ENCODE results near the gene HOXA4.

HOXA4 gene

DNA sequence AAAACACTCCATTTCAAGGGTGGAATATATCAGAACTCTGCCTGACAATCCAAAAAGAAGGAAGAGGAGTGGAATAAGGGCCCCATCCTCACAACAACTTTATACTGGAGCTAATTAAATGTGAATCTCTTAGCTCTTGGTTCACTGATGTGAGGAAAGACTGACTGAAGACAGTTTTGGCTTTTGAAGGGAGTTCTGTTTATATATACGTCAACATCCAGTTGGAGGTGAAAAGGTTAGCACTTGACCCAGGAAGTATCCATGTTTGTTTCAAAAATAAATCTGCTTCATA lies 37.8 kb downstream of the HOXA4 start:
- in situ Hi-C loops (cut with HindIII; ENCODE audit: low pct_unique_long_range_greater_than_20kb, low sequenced_read_pairs), result no loop called here
- TF ChIP-seq JUND (IDR thresholded peaks at IDR 0.05; ENCODE audit: low read depth), result no peak
- no peak for DNase-seq (ENCODE audit: low read depth in 1 of 2, low spot score in 1 of 2)

DNA sequence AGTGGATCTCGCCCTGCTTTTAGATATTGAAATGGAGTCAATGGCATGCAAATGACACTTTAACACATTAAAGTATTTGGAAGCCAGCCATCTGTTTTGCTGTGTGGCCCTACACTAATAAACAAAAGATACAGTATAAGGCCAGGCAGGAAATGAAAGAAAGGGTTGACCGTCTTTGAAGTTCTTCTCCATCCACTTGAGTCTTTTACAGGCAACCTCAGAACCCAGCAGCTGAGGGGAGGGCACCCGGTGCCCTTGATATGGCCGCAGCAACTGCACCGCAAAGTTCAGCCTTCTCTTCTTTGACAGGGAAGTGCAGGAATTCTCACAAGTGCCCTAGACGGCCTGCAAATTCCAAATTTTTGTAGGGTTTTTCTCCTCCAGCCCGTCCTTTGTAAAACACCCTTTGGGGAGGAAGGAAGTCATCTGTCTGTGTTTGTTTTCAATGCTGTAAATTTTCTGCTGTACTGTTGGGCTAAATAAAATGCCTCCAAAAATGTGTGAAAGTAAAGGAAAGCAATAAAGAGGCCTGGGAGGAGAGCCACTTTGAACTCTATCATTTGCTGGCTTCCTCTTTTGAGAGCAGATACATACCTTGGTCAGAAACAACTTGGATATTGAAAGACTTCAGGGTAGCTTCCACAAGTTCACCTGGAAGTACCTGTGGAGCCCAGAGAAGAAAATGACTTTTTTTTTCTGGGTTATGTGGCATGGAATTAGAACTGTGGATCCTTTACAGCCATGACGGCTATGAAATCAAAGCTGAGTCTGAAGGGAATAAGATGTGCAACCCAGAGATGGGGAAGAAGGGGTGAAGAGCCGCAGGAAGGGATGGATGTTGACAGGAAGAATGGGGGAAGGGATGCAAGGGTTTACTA lies 38.4 kb downstream of the HOXA4 start:
- in situ Hi-C loops (cut with HindIII; ENCODE audit: low pct_unique_long_range_greater_than_20kb, low sequenced_read_pairs), result no loop called here
- DNase-seq (ENCODE audit: low read depth in 1 of 2, low spot score in 1 of 2), result no peak
- no peak for TF ChIP-seq JUND (IDR thresholded peaks at IDR 0.05; ENCODE audit: low read depth)

DNA sequence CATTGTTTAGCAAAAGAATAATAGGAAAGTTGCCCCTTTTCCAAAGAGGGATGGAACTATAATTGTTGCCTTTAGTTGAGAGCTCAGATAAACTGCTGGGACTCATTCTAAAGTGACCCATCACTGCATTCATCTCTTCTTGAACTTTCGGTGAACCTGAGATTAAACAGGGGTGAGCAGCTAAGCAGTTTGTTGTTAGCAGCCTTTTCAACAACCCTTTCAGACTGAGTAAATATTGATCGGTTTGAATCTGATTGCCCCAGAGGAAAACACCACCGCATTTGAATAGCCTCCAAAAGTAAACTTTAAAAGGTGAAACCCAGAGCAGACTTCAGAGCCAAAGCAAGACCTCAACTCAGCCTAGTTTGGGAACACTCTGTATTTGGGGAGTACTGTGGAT lies 39.5 kb downstream of the HOXA4 start:
- peak in 1 of 2 experiments; percentile 75 for DNase-seq (ENCODE audit: low read depth in 1 of 2, low spot score in 1 of 2)
- in situ Hi-C loops (cut with HindIII; ENCODE audit: low pct_unique_long_range_greater_than_20kb, low sequenced_read_pairs), result no loop called here
- TF ChIP-seq JUND (IDR thresholded peaks at IDR 0.05; ENCODE audit: low read depth), result peak; percentile 58; the same call in 1 of the 2 replicates

DNA sequence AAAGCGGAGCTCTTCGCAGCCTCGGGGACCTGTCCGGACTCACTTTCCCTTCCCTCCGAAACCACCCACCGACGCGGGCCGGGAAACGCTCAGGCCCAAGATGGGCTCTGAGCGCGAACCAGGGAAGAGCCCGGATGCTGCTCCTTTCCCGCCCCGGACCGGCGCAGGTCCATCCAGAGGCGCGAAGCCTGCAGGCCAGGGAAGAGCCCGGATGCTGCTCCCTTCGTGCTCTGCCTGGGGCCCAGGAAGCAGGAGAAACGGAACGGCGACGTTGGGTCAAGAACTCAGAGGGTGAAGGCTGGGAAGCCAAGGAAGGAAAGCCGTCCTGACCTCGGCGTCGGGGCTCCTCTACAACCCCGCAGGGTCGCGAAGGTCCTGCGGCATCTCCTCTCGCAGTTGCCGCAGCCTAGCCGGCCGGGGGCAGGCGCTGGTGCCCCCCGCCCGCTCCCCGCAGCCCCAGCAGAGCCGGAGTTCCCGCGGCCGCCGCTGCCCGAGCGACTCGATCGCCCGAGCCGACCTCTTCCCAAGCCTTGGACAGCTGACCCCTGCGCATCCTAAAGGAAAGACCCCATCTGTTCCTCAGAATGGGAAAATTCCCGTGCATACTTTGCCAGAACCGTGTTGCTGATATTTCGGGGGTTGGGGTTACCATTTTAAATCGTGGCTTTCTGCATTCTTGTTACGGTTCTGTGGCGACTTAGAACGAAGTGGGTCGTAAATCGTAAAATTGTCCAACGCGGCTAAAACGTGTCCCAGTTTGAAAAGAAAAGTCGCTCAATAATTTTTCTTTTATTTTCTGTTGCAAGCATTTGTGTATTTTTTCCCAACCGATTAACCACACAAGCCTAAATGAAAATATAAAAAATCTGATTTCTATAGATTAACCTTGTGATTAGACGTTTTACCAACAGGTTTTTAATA lies 42.3 kb downstream of the HOXA4 start:
- no peak for DNase-seq (ENCODE audit: low read depth in 1 of 2, low spot score in 1 of 2)
- in situ Hi-C loops (cut with HindIII; ENCODE audit: low pct_unique_long_range_greater_than_20kb, low sequenced_read_pairs), result no loop called here
- TF ChIP-seq JUND (IDR thresholded peaks at IDR 0.05; ENCODE audit: low read depth), result no peak

DNA sequence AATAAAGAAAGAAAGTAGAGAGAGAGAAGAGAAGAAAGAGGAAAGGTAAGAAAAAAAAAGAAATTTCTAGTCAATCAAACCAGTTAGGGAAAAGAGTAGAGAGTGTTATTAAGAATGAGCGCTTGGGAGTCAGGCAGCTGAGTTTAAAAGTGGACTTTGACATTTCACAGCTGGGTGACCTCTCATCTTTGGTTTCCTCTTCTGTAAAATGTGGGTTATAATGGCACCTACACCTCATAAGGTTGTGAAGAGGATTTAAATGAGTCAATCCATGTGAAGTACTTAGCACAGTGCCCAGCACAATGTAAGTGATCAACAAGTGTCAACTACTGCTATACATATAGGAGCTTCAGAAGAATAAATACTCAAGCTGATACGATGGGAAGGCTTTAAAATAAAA lies 46.9 kb downstream of the HOXA4 start:
- in situ Hi-C loops (cut with HindIII; ENCODE audit: low pct_unique_long_range_greater_than_20kb, low sequenced_read_pairs), result no loop called here
- no peak for TF ChIP-seq JUND (IDR thresholded peaks at IDR 0.05; ENCODE audit: low read depth)
- no peak for DNase-seq (ENCODE audit: low read depth in 1 of 2, low spot score in 1 of 2)

DNA sequence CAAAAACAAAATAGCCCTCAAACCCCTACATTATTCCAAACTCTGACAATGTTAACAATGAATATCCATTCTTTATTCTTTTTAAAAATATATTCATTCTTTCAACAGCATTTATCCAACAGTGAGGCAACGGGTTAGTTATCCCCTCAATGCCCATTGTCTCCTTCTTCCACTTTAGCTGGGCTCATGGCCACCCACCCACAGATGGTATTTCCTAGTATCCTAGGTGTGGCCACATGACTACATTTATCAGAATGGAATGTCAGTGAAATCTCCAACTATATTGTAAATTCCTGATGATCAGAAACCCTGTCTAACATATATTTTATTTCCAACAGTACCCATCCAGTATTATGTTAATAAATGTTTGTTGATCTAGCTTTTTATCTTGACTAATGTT lies 48.4 kb downstream of the HOXA4 start:
- no peak for DNase-seq (ENCODE audit: low read depth in 1 of 2, low spot score in 1 of 2)
- in situ Hi-C loops (cut with HindIII; ENCODE audit: low pct_unique_long_range_greater_than_20kb, low sequenced_read_pairs), result no loop called here
- TF ChIP-seq JUND (IDR thresholded peaks at IDR 0.05; ENCODE audit: low read depth), result no peak

DNA sequence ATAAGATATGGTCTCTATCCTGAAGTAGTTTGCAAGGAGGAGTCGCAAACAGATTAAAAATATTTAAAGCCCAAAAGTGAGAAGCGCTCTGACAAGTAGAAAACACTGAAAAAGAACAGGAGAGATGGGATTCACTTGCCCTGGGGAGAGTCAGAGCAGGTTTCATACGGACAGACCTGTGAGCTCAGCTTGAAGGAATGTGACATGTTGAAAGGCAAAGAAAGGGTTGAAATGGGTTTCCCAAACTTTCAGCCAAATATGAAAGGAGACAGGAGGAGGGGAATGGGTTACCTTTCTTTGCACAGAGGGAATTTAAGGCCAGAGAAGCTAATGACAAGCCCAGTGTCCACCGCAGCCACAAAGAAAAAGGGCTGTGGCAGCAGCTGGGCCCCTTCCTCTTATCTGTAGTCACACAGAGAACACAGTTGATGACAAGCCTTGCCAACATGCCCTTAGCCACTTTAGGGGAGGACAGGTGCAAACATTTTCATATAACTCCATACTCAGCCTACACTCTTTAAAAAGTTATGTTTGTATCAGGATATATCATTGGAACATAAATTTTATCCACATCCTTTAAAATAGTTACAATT lies 49.6 kb downstream of the HOXA4 start:
- DNase-seq (ENCODE audit: low read depth in 1 of 2, low spot score in 1 of 2), result peak in 1 of 2 experiments; percentile 65
- TF ChIP-seq JUND (IDR thresholded peaks at IDR 0.05; ENCODE audit: low read depth), result no peak
- in situ Hi-C loops (cut with HindIII; ENCODE audit: low pct_unique_long_range_greater_than_20kb, low sequenced_read_pairs), result no loop called here

DNA sequence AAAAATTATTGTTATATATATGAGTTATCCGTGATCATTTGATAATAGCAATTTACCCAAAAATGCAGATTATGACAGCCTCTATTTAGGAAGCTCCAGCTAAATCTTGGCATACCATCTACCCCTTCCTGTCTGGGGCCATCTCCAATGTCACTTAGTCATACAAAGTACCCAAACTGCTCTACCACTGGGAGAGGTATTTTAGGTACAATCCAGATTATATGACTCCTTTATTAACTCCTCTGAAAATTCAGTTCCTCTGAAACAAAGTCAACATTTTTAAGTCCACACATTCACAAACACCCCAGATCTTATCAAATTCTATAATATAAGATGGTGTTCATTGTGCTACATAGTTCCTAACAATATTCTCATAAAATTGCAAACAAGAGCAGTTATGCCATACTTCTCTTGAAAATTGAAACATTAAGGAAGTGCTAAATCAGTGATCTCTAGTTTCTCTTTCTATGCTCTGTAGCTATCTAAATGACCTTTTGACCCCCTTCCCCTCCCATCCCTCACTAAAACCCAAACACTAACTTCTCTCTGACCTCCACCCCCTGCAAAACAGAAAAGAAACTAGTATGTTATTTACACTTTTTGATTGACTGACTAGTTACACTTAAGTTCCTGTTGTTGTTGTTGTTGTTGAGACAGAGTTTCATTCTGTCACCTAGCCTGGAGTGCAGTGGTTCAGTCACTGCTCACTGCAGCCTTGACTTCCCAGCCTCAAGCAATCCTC lies 51.2 kb downstream of the HOXA4 start:
- in situ Hi-C loops (cut with HindIII; ENCODE audit: low pct_unique_long_range_greater_than_20kb, low sequenced_read_pairs), result no loop called here
- no peak for TF ChIP-seq JUND (IDR thresholded peaks at IDR 0.05; ENCODE audit: low read depth)
- no peak for DNase-seq (ENCODE audit: low read depth in 1 of 2, low spot score in 1 of 2)

DNA sequence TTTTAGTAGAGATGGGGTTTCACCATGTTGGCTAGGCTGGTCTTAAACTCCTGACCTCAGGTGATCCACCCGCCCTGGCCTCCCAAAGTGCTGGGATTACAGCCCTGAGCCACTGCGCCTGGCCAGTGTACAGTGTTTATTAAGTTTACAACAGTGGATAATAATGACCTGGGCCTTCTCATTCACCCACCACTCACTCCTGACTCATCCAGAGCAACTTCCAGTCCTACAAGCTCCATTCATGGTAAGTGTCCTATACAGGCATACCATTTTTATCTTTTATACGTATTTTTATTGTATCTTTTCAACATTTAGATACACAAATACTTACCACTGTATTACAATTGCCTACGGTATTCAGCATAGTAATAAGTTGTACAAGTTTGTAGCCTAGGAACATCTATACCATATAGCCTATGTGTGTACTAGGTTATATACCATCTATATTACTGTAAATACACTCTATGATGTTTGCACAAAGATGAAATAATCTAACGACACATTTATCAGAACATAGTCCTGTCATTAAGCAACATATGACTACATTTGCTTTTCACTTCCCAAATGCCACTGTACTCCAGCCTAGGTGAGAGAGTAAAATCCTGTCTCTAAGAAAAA lies 51.8 kb downstream of the HOXA4 start:
- TF ChIP-seq JUND (IDR thresholded peaks at IDR 0.05; ENCODE audit: low read depth), result no peak
- DNase-seq (ENCODE audit: low read depth in 1 of 2, low spot score in 1 of 2), result no peak
- in situ Hi-C loops (cut with HindIII; ENCODE audit: low pct_unique_long_range_greater_than_20kb, low sequenced_read_pairs), result no loop called here
